CD14-positive monocyte (primary cell): Measurements from ENCODE around the gene DMXL2. TPM values are rescaled to one million over a fixed set of nuclear protein-coding genes. Genes with fewer than 3 reads are reported as not detected.

Source experiments
- DNase-seq, 3 donors: peaks; one replicate each; pipeline ENCODE4 v3.0.0-alpha.2; 2011 to 2022
- H2AFZ ChIP-seq: 2 replicates; pipeline ENCODE4 v1.6.0; 2012; ENCODE audit warnings: mild to moderate bottlenecking, low read depth, low read length, inconsistent platforms; ENCODE audit not compliant: insufficient read depth, poor library complexity, severe bottlenecking
- H3K27ac ChIP-seq, 2 donors: 1 replicate in 1 of 2; 2 replicates in 1 of 2; pipeline ENCODE4 v1.5.1; 2012 to 2013; ENCODE audit warnings: low read length in 2 of 2, control low read depth in 1 of 2, inconsistent platforms in 1 of 2, low read depth in 1 of 2, mild to moderate bottlenecking in 1 of 2
- H3K27me3 ChIP-seq, 2 donors: one replicate each; pipeline versions ENCODE4 v1.6.0 to v1.6.1; 2011 to 2013; ENCODE audit warnings: low read length in 2 of 2; ENCODE audit not compliant: control insufficient read depth in 2 of 2, insufficient read depth in 2 of 2
- H3K36me3 ChIP-seq, 2 donors: replicated peaks in 1 of 2; 1 replicate in 1 of 2; 2 replicates in 1 of 2; pipeline versions ENCODE4 v1.5.1 to v1.6.1; 2012 to 2013; ENCODE audit warnings: low read length in 2 of 2, control low read depth in 1 of 2, inconsistent platforms in 1 of 2, mild to moderate bottlenecking in 1 of 2; ENCODE audit not compliant: insufficient read depth in 2 of 2, control insufficient read depth in 1 of 2
- H3K4me1 ChIP-seq, 2 donors: 1 replicate in 1 of 2; 2 replicates in 1 of 2; pipeline versions ENCODE4 v1.5.1 to v1.6.1; 2012 to 2013; ENCODE audit warnings: low read length in 2 of 2, control low read depth in 1 of 2, inconsistent platforms in 1 of 2, mild to moderate bottlenecking in 1 of 2, moderate library complexity in 1 of 2; ENCODE audit not compliant: insufficient read depth in 2 of 2, control insufficient read depth in 1 of 2
- H3K4me2 ChIP-seq: replicated peaks from 2 replicates; pipeline ENCODE3; 2012; ENCODE audit warnings: low read length, moderate library complexity, mild to moderate bottlenecking; ENCODE audit not compliant: poor library complexity, severe bottlenecking; ENCODE audit errors: extremely low read depth
- H3K4me3 ChIP-seq, 3 experiments: fragments of 200-600 bp in 1 of 3; sonication (generic) in 1 of 3; replicated peaks in 1 of 3; 1 replicate in 2 of 3; 2 replicates in 1 of 3; pipeline ENCODE4 v1.5.1; 2011 to 2013; ENCODE audit warnings: low read length in 3 of 3, mild to moderate bottlenecking in 3 of 3, control low read depth in 2 of 3, low read depth in 2 of 3, inconsistent platforms in 1 of 3, moderate library complexity in 1 of 3
- H3K79me2 ChIP-seq: 2 replicates; pipeline ENCODE4 v1.6.0; 2012; ENCODE audit warnings: mild to moderate bottlenecking, control low read depth, inconsistent platforms, low read length, moderate library complexity; ENCODE audit not compliant: insufficient read depth
- H3K9ac ChIP-seq: 2 replicates; pipeline ENCODE4 v1.6.0; 2017; ENCODE audit warnings: low read length, mild to moderate bottlenecking; ENCODE audit not compliant: insufficient read depth, poor library complexity, severe bottlenecking
- H3K9me3 ChIP-seq, 2 donors: replicated peaks in 1 of 2; 1 replicate in 1 of 2; 2 replicates in 1 of 2; pipeline versions ENCODE4 v1.5.1 to v1.6.1; 2012 to 2013; ENCODE audit warnings: low read length in 2 of 2, control low read depth in 1 of 2; ENCODE audit not compliant: control insufficient read depth in 1 of 2, insufficient read depth in 1 of 2
- H4K20me1 ChIP-seq: 2 replicates; pipeline ENCODE4 v1.6.0; 2012; ENCODE audit warnings: mild to moderate bottlenecking, low read length, control low read depth, moderate library complexity; ENCODE audit not compliant: insufficient read depth
- H3K27ac Mint-ChIP-seq, 7 donors: one replicate each; pipeline ENCODE4 v1.8.0; 2020; ENCODE audit warnings: mild to moderate bottlenecking in 7 of 7, mixed read lengths in 7 of 7, moderate library complexity in 6 of 7, inconsistent platforms in 2 of 7
- H3K27me3 Mint-ChIP-seq, 3 donors: one replicate each; pipeline ENCODE4 v1.8.0; 2021 to 2022; ENCODE audit warnings: low read depth in 3 of 3, mild to moderate bottlenecking in 3 of 3, mixed read lengths in 3 of 3, moderate library complexity in 3 of 3, inconsistent platforms in 1 of 3
- H3K36me3 Mint-ChIP-seq, 2 donors: one replicate each; pipeline ENCODE4 v1.8.0; 2020; ENCODE audit warnings: mixed read lengths in 2 of 2, inconsistent platforms in 1 of 2, mild to moderate bottlenecking in 1 of 2
- H3K4me1 Mint-ChIP-seq: one replicate; pipeline ENCODE4 v1.8.0; 2020; ENCODE audit warnings: mild to moderate bottlenecking, mixed read lengths
- H3K4me3 Mint-ChIP-seq, 2 donors: one replicate each; pipeline ENCODE4 v1.8.0; 2020; ENCODE audit warnings: mild to moderate bottlenecking in 2 of 2, mixed read lengths in 2 of 2, moderate library complexity in 1 of 2
- H3K9me3 Mint-ChIP-seq, 7 donors: one replicate each; pipeline ENCODE4 v1.8.0; 2020 to 2022; ENCODE audit warnings: mixed read lengths in 7 of 7, mild to moderate bottlenecking in 6 of 7, moderate library complexity in 6 of 7, inconsistent platforms in 2 of 7
- CTCF ChIP-seq: fragments of 200-600 bp; IDR thresholded peaks from one replicate; pipeline ENCODE4 v1.8.0; 2022; ENCODE audit warnings: antibody characterized with exemption, mild to moderate bottlenecking
- WGBS: methylation state at CpG from one replicate; pipeline ENCODE4 v1.1.5; 2013; ENCODE audit warnings: missing lambda C conversion rate; ENCODE audit not compliant: insufficient coverage; 5-methylcytosine and 5-hydroxymethylcytosine counted together
- intact Hi-C, 2 donors: fragments of 100-400 bp; cut with micrococcal nuclease; formaldehyde crosslinking; loops; one replicate each; pipeline versions ENCODE4 v1.15.0 to v1.15.1; 2023
- polyA plus RNA-seq, 3 donors: library from polyadenylated mRNA; depleted of rRNA in 1 of 3; unstranded in 2 of 3; stranded (reverse) in 1 of 3; fragments of 300-500 nt in 2 of 3; fragments of >200 nt in 1 of 3; fragmentation: Illumina TruSeq in 2 of 3; gene quantifications; 1 replicate in 2 of 3; 2 replicates in 1 of 3; pipeline ENCODE4 v1.2.3, GENCODE V29; 2012 to 2021

The DMXL2 gene
- polyA plus RNA-seq, 3 donors = 29.1 to 449 (median 45.5) TPM

GRCh38 chr15:51600114-51600513 is 22.5 kb downstream of the DMXL2 start:
- H3K4me3 Mint-ChIP-seq = no peak overlapping the region
- no peak overlapping the region for H3K9ac ChIP-seq
- peaks cover 33 to 64% of the 10 kb centered on the region in 2 donors for H3K4me1 ChIP-seq
- peaks cover 93% of the 10 kb centered on the region for H3K79me2 ChIP-seq
- H3K27me3 ChIP-seq = no peaks in the 10 kb centered on the region
- H3K27ac ChIP-seq = peak overlapping the region in 1 of 2 donors; percentile 65
- no peak overlapping the region for H2AFZ ChIP-seq
- no peak overlapping the region for H3K4me3 ChIP-seq
- H3K9me3 Mint-ChIP-seq = peaks cover 0 to 10% (median 5%) of the 10 kb centered on the region in 7 donors
- no peaks in the 10 kb centered on the region for H3K9me3 ChIP-seq
- intact Hi-C loops = no loop called here
- 83% methylated on average over 1 of the region's 1 CpG for WGBS
- TF ChIP-seq CTCF = no peak
- H3K4me1 Mint-ChIP-seq = peaks cover 71% of the 10 kb centered on the region
- peak overlapping the region; percentile 32 to 85 (median 78) for H3K27ac Mint-ChIP-seq
- peaks cover 2 to 11% of the 10 kb centered on the region in 2 donors for H3K36me3 ChIP-seq
- peaks cover 27 to 29% of the 10 kb centered on the region in 2 donors for H3K36me3 Mint-ChIP-seq
- H3K27me3 Mint-ChIP-seq = peaks cover 1 to 2% (median 1%) of the 10 kb centered on the region in 3 donors
- H3K4me2 ChIP-seq = no peak overlapping the region
- peak in 2 of 3 donors; percentile 38 to 82 for DNase-seq
- H4K20me1 ChIP-seq = peaks cover 85% of the 10 kb centered on the region

GRCh38 chr15:51589881-51590568 is 32.5 kb downstream of the DMXL2 start:
- Histone ChIP-seq H2AFZ (no peak overlapping the region), H3K9ac (no peak overlapping the region), H3K79me2 (peaks cover 81% of the 10 kb centered on the region), H3K4me3 (peak overlapping the region in 1 of 3 experiments; percentile 41), H3K4me1 (peaks cover 39 to 55% of the 10 kb centered on the region in 2 donors), H3K4me2 (peak overlapping the region; percentile 54), H4K20me1 (peaks cover 9% of the 10 kb centered on the region), H3K27me3 (no peaks in the 10 kb centered on the region), H3K36me3 (no peaks in the 10 kb centered on the region), H3K27ac (peak overlapping the region; percentile 34 to 84), H3K9me3 (peaks cover 0 to 10% of the 10 kb centered on the region in 2 donors)
- Mint-ChIP-seq H3K9me3 (peaks cover 3 to 12% (median 7%) of the 10 kb centered on the region in 7 donors), H3K27ac (peak overlapping the region; percentile 78 to 99 (median 85)), H3K36me3 (peaks cover 9 to 44% of the 10 kb centered on the region in 2 donors), H3K27me3 (peaks cover 0 to 2% (median 0%) of the 10 kb centered on the region in 3 donors), H3K4me3 (no peak overlapping the region), H3K4me1 (peaks cover 64% of the 10 kb centered on the region)
- intact Hi-C loops = loop anchor here in 1 of 2 donors (5.0 kb wide), 1 partner anchor 32 kb away; the partner anchor contains the start of gene DMXL2
- no peak for TF ChIP-seq CTCF
- no CpG with 5 or more reads among the region's 2 CpGs for WGBS
- DNase-seq = peak; percentile 33 to 69 (median 64)
